Stomach (tissue), 4 donors: ENCODE measurements around the gene CD40.

Source experiments
- CTCF ChIP-seq, 7 experiments: fragments of 450-650 bp in 4 of 7; fragments of 200-600 bp in 3 of 7; sonication (generic) in 3 of 7; IDR thresholded peaks; one replicate each; pipeline ENCODE4 v1.5.1; 2016 to 2019; ENCODE audit warnings: antibody characterized with exemption in 7 of 7, control low read depth in 2 of 7, mild to moderate bottlenecking in 1 of 7
- POLR2A ChIP-seq, 4 donors: fragments of 450-650 bp; IDR thresholded peaks; one replicate each; pipeline ENCODE4 v1.6.1; 2016; ENCODE audit warnings: antibody characterized with exemption in 4 of 4, control low read depth in 2 of 4, mild to moderate bottlenecking in 1 of 4, moderate library complexity in 1 of 4
- POLR2AphosphoS5 ChIP-seq, 3 donors: sonication (generic); formaldehyde crosslinking; IDR thresholded peaks; one replicate each; pipeline ENCODE4 v1.6.1; 2016; ENCODE audit warnings: antibody characterized with exemption in 3 of 3

- TF ChIP-seq POLR2AphosphoS5 (IDR thresholded peaks at IDR 0.05): no peak
- no peak for TF ChIP-seq CTCF (IDR thresholded peaks at IDR 0.05)
- TF ChIP-seq POLR2A (IDR thresholded peaks at IDR 0.05): no peak
These were observed 1.4 kb downstream of the CD40 start for GRCh38 chr20:46119547-46119946.
